ENCODE data around the gene VWCE. TPM values are rescaled to one million over a fixed set of nuclear protein-coding genes. Genes with fewer than 3 reads are reported as not detected.

The VWCE gene
- total RNA-seq, 1 experiment from 2014 or later, result 0.41 TPM

DNA sequence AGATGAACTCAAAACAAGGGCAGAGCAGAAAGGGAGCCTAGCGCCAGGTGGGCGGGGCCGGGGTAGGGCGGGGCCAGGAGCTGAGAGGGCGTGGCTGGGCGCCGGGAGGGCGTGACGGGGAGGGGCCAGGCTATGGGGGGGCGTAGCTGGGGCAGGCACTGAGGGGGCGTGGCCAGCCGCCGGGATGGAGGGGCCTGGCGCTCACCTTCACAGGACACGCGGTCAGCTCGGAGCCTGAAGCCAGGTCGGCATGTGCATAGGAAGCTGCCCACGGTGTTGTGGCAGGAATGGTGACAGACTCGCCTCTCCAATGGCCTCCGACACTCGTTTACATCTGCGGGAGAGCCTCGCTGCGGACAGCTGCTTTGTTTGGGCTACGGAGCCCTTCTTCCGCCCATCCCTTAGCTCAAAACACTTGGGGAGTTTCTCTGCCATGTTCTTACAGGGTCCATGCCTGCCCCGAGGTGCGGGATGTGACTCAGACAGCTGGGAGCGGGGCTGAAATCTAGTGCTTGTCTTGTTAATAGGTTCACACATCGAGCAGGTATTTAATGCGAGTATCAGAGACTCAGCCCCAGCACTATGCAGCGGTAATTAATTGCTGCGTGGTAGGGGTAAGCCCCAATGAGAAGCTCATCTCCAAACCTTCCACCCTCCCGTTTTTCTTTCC, 13.4 kb downstream of the VWCE start:
- ChIA-PET CTCF (interaction anchor here (0.6 kb wide), 1 partner anchor 214 kb away, joined by 4 read pairs; no protein-coding TSS in a partner anchor), POLR2A (ENCODE audit: unreplicated experiment) (interaction anchor here (0.5 kb wide), 1 partner anchor 392 kb away, joined by 8 read pairs; no protein-coding TSS in a partner anchor)
- DNase-seq, result peak in 1 of 2 experiments; percentile 66
- no TSS peak for BruUV-seq (replicated peaks)
- H3K4me1 ChIP-seq (replicated peaks; ENCODE audit: insufficient read depth), result no peaks in the 10 kb centered on the region
- H3K36me3 ChIP-seq (ENCODE audit: low read depth), result no peaks in the 10 kb centered on the region
- H3K9me3 ChIP-seq (ENCODE audit: insufficient read depth, low read depth), result no peaks in the 10 kb centered on the region
- no peaks in the 10 kb centered on the region for H4K20me1 ChIP-seq (ENCODE audit: insufficient read depth)
- no peaks in the 10 kb centered on the region for H3K9me2 ChIP-seq (ENCODE audit: insufficient read depth)
- H3K27me3 ChIP-seq (ENCODE audit: insufficient read depth, low read depth), result peaks cover 24% of the 10 kb centered on the region
- intact Hi-C loops (cut with micrococcal nuclease; ENCODE audit: unreplicated experiment), result no loop called here
- H3K4me2 ChIP-seq, result no peak overlapping the region
- no peak for TF ChIP-seq CTCF (conservative IDR thresholded peaks at IDR 0.05)
- no peak overlapping the region for H3K27ac ChIP-seq
- no peak overlapping the region for H2AFZ ChIP-seq
- no peak overlapping the region for H3K4me3 ChIP-seq
- no peaks in the 10 kb centered on the region for H3K79me2 ChIP-seq (ENCODE audit: low read depth)
- no peaks in the 10 kb centered on the region; the same call in 1 of the 2 replicates for H3F3A ChIP-seq (ENCODE audit: insufficient read depth, low read depth)

DNA sequence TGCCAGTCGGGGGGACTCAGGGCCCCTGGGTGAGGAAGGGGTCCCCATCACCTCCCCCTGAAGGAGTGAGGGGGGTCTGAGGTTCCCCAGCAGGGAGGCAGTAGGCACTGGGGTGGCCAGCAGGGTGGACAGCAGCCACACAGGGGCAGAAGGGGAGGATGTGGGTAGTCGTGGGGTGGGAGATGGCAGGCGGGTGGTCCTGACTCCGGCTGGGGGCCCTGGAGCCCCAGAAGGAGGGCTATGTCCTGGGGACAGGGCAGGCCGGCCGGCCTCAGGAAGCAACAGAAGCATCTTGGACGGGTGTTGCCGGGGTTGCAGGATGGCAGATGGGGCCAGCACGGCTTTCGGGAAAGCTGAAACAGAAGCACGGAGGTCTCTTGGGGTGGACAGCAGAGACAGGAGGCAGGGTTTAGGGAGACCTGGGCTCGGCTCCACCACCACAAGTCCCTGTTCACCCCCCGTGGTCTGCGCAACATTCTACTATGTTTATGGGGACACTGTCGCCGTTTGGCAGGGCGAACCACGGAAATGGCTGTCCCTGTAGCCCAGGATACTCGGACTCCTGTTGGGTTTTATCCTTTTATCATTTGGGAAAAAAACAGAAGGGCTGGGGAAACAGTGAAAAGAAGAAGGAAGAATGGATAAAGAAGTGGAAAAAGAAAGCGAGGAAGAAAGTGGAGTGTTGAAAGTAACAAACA, 14.1 kb downstream of the VWCE start:
- intact Hi-C loops (cut with micrococcal nuclease; ENCODE audit: unreplicated experiment), result no loop called here
- DNase-seq, result no peak
- Histone ChIP-seq H2AFZ (no peak overlapping the region), H3K4me1 (replicated peaks; ENCODE audit: insufficient read depth) (no peaks in the 10 kb centered on the region), H3K9me3 (ENCODE audit: insufficient read depth, low read depth) (no peaks in the 10 kb centered on the region), H3F3A (ENCODE audit: insufficient read depth, low read depth) (no peaks in the 10 kb centered on the region; the same call in 1 of the 2 replicates), H3K79me2 (ENCODE audit: low read depth) (no peaks in the 10 kb centered on the region), H3K27ac (no peak overlapping the region), H3K4me2 (no peak overlapping the region), H3K27me3 (ENCODE audit: insufficient read depth, low read depth) (peaks cover 24% of the 10 kb centered on the region), H3K4me3 (no peak overlapping the region), H4K20me1 (ENCODE audit: insufficient read depth) (no peaks in the 10 kb centered on the region), H3K9me2 (ENCODE audit: insufficient read depth) (no peaks in the 10 kb centered on the region), H3K36me3 (ENCODE audit: low read depth) (no peaks in the 10 kb centered on the region)
- TF ChIP-seq EZH2 (IDR thresholded peaks at IDR 0.05; ENCODE audit: low read depth) (no peak), CTCF (conservative IDR thresholded peaks at IDR 0.05) (no peak)
- no TSS peak for BruUV-seq (replicated peaks)
- ChIA-PET POLR2A (ENCODE audit: unreplicated experiment) (no interaction called here), CTCF (interaction anchor here (0.6 kb wide), 1 partner anchor 215 kb away, joined by 4 read pairs; no protein-coding TSS in a partner anchor)

DNA sequence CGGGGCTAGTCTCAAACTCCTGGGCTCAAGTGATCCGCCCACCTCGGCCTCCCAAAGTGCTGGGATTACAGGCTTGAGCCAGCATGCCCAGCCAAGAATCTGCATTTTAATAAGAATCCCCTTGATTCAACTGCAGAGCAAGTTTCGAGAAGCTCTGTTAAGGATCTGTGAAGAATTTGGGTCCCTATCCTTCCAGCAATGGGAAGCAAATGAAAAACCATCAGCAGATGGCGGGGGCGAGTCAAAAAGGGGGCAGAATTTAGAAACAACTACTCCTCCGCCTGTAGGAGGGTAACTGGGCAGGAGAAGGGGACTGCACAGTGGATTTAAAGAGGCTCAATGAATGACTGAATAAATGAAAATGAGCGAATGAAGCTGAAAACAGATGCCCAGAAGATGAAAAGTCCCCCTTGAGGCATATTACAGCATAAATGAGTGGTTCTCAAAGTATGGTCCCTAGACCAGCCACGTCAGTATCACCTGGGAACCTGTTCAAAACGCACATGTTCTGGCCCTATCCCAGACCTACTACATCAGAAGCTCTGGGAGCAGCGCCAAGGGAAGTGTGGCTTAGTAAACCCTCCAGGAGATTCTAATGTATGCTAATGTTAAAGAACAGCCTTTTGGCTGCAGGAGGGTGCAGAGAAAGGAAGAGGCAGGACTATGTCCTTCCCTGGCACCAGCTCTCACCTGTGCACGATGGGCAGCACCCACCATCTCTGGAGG, 15.0 kb downstream of the VWCE start:
- H3K4me1 ChIP-seq (replicated peaks; ENCODE audit: insufficient read depth), result no peaks in the 10 kb centered on the region
- ChIA-PET CTCF (no interaction called here), POLR2A (ENCODE audit: unreplicated experiment) (no interaction called here)
- no peaks in the 10 kb centered on the region for H4K20me1 ChIP-seq (ENCODE audit: insufficient read depth)
- BruUV-seq (replicated peaks), result no TSS peak
- no peak overlapping the region for H3K27ac ChIP-seq
- no peaks in the 10 kb centered on the region for H3K36me3 ChIP-seq (ENCODE audit: low read depth)
- DNase-seq, result no peak
- intact Hi-C loops (cut with micrococcal nuclease; ENCODE audit: unreplicated experiment), result no loop called here
- no peaks in the 10 kb centered on the region for H3K9me2 ChIP-seq (ENCODE audit: insufficient read depth)
- H3K4me3 ChIP-seq, result no peak overlapping the region
- peaks cover 32% of the 10 kb centered on the region for H3K27me3 ChIP-seq (ENCODE audit: insufficient read depth, low read depth)
- no peaks in the 10 kb centered on the region for H3K9me3 ChIP-seq (ENCODE audit: insufficient read depth, low read depth)
- no peaks in the 10 kb centered on the region; the same call in 1 of the 2 replicates for H3F3A ChIP-seq (ENCODE audit: insufficient read depth, low read depth)
- no peaks in the 10 kb centered on the region for H3K79me2 ChIP-seq (ENCODE audit: low read depth)
- no peak overlapping the region for H2AFZ ChIP-seq
- TF ChIP-seq EZH2 (IDR thresholded peaks at IDR 0.05; ENCODE audit: low read depth) (no peak), CTCF (conservative IDR thresholded peaks at IDR 0.05) (no peak)
- H3K4me2 ChIP-seq, result no peak overlapping the region

Data from PC-9 (cell line).